GM18519 (cell line): ENCODE results near the gene CACNA2D3.

ENCODE experiments used
- ATAC-seq: cut with Tn5 transposase; IDR thresholded peaks from one replicate; pipeline ENCODE4 v1.9.1; 2021; ENCODE audit warnings: mild to moderate bottlenecking, moderate library complexity; ENCODE audit not compliant: unreplicated experiment, low FRiP score

CACNA2D3 gene

GRCh38 chr3:54999811-55000210 is 877.5 kb downstream of the CACNA2D3 start:
- no peak for ATAC-seq

DNA sequence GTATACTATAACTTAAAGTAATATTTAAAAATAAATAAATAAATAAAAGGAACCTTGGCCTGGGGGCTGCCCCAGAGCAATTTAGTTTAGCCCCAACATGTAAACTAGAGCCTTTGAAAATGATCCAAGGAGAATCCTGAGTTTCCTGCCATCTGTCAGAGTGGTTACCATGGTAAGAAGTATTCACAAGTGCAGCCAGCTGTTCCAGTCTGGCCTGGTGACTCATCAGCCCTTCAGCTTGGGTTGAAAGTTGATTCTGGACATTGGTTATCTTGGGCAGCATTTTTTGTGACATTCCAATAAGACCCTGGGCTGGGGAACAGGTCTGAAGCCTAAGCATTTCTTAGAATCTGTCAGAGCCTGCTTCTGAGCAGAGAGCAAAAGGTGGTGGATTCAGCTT is 878.2 kb downstream of the CACNA2D3 start:
- no peak for ATAC-seq

- no peak for ATAC-seq
Observed at GRCh38 chr3:55000953-55001352, 878.6 kb downstream of the CACNA2D3 start.

- no peak for ATAC-seq
Observed at GRCh38 chr3:55002416-55002930, 880.1 kb downstream of the CACNA2D3 start.

GRCh38 chr3:55006244-55006676 is 883.9 kb downstream of the CACNA2D3 start:
- no peak for ATAC-seq

- ATAC-seq: no peak
Observed at GRCh38 chr3:55007971-55008370, 885.6 kb downstream of the CACNA2D3 start.

DNA sequence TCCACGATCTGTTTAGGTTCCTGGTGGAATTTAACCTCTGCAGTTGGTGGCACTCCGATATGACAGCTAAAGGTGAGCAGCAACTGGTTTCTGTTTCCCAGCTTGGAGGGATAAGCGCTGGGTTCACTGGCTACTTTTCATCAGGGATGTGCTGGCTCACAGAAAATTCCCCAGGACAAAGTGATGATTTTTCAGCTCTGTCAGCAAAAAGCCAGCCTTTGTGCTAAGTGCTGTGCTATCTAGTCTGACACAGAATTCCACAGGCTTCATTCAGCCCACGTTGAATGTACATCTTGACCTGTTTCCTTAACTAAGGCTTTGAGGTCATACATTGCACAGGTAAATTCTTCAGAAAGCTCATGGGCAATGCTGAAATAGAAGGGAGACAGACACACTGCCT is 887.0 kb downstream of the CACNA2D3 start:
- no peak for ATAC-seq

- ATAC-seq: no peak
Observed at GRCh38 chr3:55012091-55012490, 889.7 kb downstream of the CACNA2D3 start.

DNA sequence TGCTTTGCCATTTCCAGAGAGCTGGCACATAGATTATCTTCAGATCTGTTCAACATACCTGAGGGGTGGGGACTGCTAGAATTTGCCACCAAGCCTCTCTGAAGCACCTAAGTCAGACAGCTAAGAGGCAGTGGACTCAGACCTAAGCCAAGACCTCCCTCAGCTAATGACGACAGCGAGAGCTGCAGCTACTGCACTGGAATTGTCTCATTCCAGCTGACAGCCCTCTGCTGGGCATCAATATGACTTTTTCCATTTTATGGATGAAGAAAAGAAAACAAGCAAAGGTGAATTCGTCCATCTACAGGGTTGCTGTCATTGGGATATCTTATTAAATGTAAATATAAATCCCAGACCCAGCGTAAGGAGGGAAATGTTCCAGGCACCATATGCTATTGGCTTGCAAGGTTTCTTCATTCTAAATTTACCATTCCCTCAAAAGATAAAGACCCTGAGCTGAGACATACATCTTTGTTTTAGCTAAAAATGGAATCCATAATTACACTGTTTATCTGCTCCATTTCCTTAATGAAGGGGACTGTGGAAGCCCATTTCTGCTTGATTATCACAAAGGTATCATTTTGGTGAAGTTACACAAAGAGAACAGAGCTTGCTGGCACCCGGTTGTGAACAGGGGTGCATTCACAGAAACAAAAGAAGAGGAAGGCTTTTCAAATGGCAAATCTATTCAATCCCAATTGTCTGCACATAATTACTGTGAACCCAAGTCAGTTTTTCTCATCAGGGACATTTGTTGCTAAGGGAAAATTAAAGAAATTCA is 891.0 kb downstream of the CACNA2D3 start:
- ATAC-seq: no peak

GRCh38 chr3:55014081-55014480 is 891.7 kb downstream of the CACNA2D3 start:
- ATAC-seq: no peak

GRCh38 chr3:55014906-55015305 is 892.6 kb downstream of the CACNA2D3 start:
- ATAC-seq: no peak

GRCh38 chr3:55017876-55018275 is 895.5 kb downstream of the CACNA2D3 start:
- ATAC-seq: no peak

GRCh38 chr3:55030938-55031337 is 908.6 kb downstream of the CACNA2D3 start:
- ATAC-seq: no peak

GRCh38 chr3:55036883-55037577 is 914.7 kb downstream of the CACNA2D3 start:
- ATAC-seq: no peak

DNA sequence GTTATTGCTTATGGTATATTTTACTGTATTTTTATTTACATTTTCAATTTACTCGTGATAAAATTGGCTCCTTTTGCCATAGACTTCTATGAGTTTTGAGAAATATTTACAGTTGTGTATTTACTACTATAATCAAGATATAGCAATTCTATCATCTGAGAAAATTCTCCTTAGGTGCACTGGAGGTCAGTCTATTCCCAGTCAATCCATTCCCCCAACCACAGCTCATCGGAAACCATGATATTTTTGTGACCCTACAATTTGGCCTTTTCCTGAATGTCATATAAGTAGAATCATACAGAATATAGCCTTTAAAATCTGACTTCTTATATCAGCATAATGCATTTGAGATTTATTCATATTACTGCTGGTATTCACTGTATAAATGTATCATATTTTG is 920.2 kb downstream of the CACNA2D3 start:
- ATAC-seq: no peak

DNA sequence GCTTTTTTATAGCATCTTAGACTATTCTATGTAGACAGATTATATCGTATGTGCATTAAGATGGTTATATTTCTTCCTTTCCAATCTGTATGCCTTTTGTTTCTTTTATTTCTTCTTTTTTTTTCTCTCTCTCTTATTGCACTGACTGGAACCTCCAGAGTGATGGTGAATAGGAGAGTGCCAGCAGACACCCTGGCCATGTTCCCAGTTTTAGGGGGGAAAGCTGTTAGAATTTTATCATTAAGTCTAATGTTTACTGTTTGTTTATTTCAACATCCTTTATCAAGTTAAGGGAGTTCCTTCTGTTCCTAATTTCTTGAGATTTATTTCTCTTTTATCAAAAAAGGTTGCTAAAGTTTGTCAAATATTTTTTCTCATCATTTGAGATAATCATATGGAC is 922.1 kb downstream of the CACNA2D3 start:
- no peak for ATAC-seq

DNA sequence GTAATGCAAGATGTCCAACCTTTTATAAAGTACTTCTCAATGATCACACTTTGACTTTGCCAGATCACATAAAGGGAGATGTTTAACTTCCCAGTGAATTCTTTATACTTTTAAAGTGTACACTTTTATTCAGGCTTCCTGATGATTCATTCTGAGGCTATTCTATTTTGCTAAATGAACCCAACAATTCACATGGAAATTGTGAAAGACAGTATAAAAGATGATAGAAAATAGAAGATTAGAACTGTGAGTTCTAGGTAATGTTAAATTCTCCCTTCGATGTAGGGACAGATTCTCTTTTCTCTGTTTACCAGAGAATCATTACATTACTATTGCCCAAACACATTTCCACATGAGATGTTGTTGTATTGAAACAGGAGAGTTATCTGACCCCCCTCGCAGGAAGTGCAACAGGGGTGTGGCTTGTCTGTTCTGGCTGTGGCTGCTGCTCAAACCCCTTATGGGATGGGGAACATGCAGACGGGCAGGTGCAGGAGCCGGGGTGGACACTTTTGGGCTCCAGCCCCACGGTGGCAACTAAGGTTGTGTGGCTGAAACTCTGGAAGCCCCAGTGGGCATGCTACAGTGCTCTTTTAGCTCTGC is 936.8 kb downstream of the CACNA2D3 start:
- ATAC-seq: no peak

DNA sequence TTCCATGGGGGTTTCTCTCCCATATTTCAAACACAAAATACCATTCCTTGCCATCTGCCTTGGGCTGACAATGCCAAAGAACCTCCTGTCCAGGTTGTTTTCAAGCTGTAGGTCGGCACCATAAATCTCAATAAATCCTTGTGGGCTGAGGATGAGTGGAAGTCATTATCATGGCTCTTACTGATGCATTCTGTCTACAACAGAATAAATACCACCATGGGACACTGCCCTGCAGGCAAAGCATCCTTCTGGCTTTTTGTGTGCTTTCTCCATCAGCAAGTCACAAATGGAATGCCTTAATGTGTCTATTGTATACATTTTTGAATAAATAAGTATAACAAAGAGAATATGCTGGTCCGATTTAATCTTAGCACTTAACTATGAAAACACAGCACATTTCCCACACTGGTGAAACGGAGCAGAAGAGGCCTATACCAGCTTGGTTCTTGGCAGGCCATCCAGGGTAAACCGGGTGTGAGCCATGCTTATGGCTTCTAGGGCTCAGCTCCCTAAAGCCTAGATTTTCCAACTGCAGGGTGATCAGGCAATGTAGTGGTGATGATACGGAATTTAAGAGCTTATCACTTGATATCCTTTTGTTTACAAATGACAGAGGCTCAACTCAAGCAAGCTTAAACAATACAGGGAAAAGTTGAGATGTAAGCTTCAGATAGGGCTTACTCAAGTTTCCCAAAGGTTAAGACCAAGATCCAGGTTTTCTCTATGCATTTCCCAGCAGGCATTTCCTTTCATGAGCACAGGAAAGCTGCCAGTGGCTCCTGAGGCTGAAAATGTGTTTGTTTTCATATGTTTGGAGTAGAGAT is 938.8 kb downstream of the CACNA2D3 start:
- no peak for ATAC-seq

DNA sequence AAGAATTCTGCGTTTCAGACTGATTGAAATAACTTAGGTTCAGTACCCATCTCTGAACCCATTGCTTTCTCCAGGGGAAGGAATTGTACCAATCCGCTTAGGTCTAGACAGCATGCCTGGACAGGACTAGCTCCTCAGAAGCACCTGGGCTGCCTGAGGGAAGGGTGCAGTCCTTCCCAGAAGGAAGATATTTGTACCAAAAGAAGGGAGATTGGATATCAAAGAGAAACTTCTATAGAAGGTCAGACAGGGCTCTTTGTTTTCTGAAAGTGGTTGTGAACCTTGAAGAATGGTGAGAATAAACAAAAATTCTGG is 939.3 kb downstream of the CACNA2D3 start:
- no peak for ATAC-seq

GRCh38 chr3:55064164-55064563 is 941.8 kb downstream of the CACNA2D3 start:
- ATAC-seq: no peak

- ATAC-seq: no peak
Observed at GRCh38 chr3:55065331-55065730, 943.0 kb downstream of the CACNA2D3 start.
